DOHH2 (cell line): Measurements from ENCODE around the gene ANKS1B.

Experiments
- CTCF ChIP-seq: fragments of 200-600 bp; sonication (generic); IDR thresholded peaks from one replicate; pipeline ENCODE4 v1.5.1; 2014; ENCODE audit warnings: antibody characterized with exemption, mild to moderate bottlenecking, low read depth, low read length; ENCODE audit not compliant: poor library complexity, severe bottlenecking
- EZH2phosphoT487 ChIP-seq: fragments of 200-600 bp; sonication (generic); IDR thresholded peaks from 2 replicates; pipeline ENCODE4 v1.6.1; 2017; ENCODE audit warnings: borderline replicate concordance, mild to moderate bottlenecking, antibody characterized with exemption, low read length, moderate library complexity, mixed read lengths

DNA sequence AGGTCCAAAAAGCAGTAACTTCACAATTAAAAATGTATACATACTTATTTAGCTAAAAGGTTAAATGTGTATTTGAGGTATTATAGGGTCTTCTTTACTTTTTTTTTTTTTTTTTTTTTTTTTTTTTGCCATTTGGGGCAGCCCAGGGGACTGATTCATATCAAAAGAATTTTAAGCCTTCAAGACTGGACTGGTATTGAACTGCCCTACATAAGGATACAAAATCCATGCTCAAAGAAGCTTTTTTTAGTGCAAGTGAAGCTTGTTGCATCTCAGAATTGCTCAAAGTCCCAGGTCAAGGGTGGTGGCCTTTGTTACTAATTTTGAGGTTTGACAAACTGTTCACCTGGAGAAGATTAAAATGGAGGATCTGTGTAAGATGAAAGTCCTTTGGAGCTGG lies 1215.7 kb downstream of the ANKS1B start:
- TF ChIP-seq CTCF (no peak), EZH2phosphoT487 (no peak)
